Measurements from ENCODE around the gene TXLNA. TPM values are rescaled to one million over a fixed set of nuclear protein-coding genes. Genes with fewer than 3 reads are reported as not detected.

TXLNA gene
- total and polyA plus RNA-seq, 7 donors, result 8.0 to 21.5 (median 15.7) TPM

GRCh38 chr1:32199043-32199716 lies 19.7 kb downstream of the TXLNA start:
- TF ChIP-seq CTCF (IDR thresholded peaks at IDR 0.05), result no peak
- no peak for ATAC-seq
- intact Hi-C loops (cut with DNase I), result loop anchor here in 1 of 2 donors (2.0 kb wide), 1 partner anchor 18 kb away; no protein-coding TSS in a partner anchor
- Histone ChIP-seq H3K27ac (peak overlapping the region; percentile 94), H3K4me1 (peaks cover 54% of the 10 kb centered on the region), H3K4me3 (peak overlapping the region; percentile 88), H3K9me3 (no peaks in the 10 kb centered on the region), H3K27me3 (ENCODE audit: insufficient read depth in 3 of 3, low read length in 2 of 3) (no peaks in the 10 kb centered on the region), H3K36me3 (ENCODE audit: insufficient read depth in 1 of 2, low read depth in 1 of 2) (peaks cover 14 to 47% of the 10 kb centered on the region in 2 donors)
- WGBS, 3 donors, result 34 to 55% (median 40%) methylated on average over 4 of the region's 4 CpGs
- DNase-seq, result peak in 1 of 2 donors; percentile 35

GRCh38 chr1:32199717-32200072 lies 20.2 kb downstream of the TXLNA start:
- Histone ChIP-seq H3K4me3 (peak overlapping the region; percentile 88), H3K4me1 (peaks cover 54% of the 10 kb centered on the region), H3K9me3 (no peaks in the 10 kb centered on the region), H3K36me3 (ENCODE audit: insufficient read depth in 1 of 2, low read depth in 1 of 2) (peaks cover 11 to 44% of the 10 kb centered on the region in 2 donors), H3K27ac (peak overlapping the region; percentile 94), H3K27me3 (ENCODE audit: insufficient read depth in 3 of 3, low read length in 2 of 3) (no peaks in the 10 kb centered on the region)
- DNase-seq (peak; percentile 82 to 92), ATAC-seq (peak; percentile 78 to 83 (median 82))
- intact Hi-C loops (cut with DNase I), result loop anchor here in 1 of 2 donors (2.0 kb wide), 1 partner anchor 19 kb away; no protein-coding TSS in a partner anchor
- 8 to 17% (median 15%) methylated on average over 6 of the region's 6 CpGs for WGBS, 3 donors
- no peak for TF ChIP-seq CTCF (IDR thresholded peaks at IDR 0.05)

- no peak for TF ChIP-seq CTCF (IDR thresholded peaks at IDR 0.05)
- peak within 1 kb of the TSS; percentile 94 for H3K27ac ChIP-seq
- peaks cover 4 to 40% of the 10 kb centered on the region in 2 donors for H3K36me3 ChIP-seq (ENCODE audit: insufficient read depth in 1 of 2, low read depth in 1 of 2)
- WGBS, 3 donors, result 0 to 1% (median 0%) methylated on average over 34 of the region's 34 CpGs
- H3K9me3 ChIP-seq, result no peaks in the 10 kb centered on the region
- H3K4me1 ChIP-seq, result peaks cover 59% of the 10 kb centered on the region
- intact Hi-C loops (cut with DNase I), result no loop called here
- no peaks in the 10 kb centered on the region for H3K27me3 ChIP-seq (ENCODE audit: insufficient read depth in 3 of 3, low read length in 2 of 3)
- peak; percentile 77 to 84 for DNase-seq
- peak within 1 kb of the TSS; percentile 88 for H3K4me3 ChIP-seq
- ATAC-seq, result peak; percentile 49 to 73 (median 60)
Measured at GRCh38 chr1:32200226-32201010, 20.9 kb downstream of the TXLNA start, which contains the start of gene CCDC28B. Gene CCDC28B (plus strand): TSS chr1:32200595. CDS start chr1:32201936, 1,341 bp downstream.

- H3K27me3 ChIP-seq (ENCODE audit: insufficient read depth in 3 of 3, low read length in 2 of 3), result no peaks in the 10 kb centered on the region
- intact Hi-C loops (cut with DNase I), result no loop called here
- peak overlapping the region; percentile 88 for H3K4me3 ChIP-seq
- H3K9me3 ChIP-seq, result no peaks in the 10 kb centered on the region
- DNase-seq (peak; percentile 70 to 75), ATAC-seq (peak in 3 of 4 donors; percentile 35 to 36 (median 36))
- no peak for TF ChIP-seq CTCF (IDR thresholded peaks at IDR 0.05)
- H3K36me3 ChIP-seq (ENCODE audit: insufficient read depth in 1 of 2, low read depth in 1 of 2), result peaks cover 3 to 32% of the 10 kb centered on the region in 2 donors
- H3K4me1 ChIP-seq, result peaks cover 61% of the 10 kb centered on the region
- WGBS, 3 donors, result 1% methylated on average over 23 to 26 of the region's 26 CpGs
- H3K27ac ChIP-seq, result peak overlapping the region; percentile 94
Measured at GRCh38 chr1:32201011-32201855, 21.8 kb downstream of the TXLNA start.

Data from psoas muscle (tissue), 8 donors.